Fibroblast of lung (primary cell): ENCODE measurements around the gene TRPV4.

Experiments used
- EZH2 ChIP-seq: IDR thresholded peaks from 2 replicates; pipeline ENCODE4 v1.5.1; 2012; ENCODE audit warnings: low read length, control low read depth, mild to moderate bottlenecking; ENCODE audit errors: missing control alignments
- TF ChIP-seq, protein P1 (sequence below), 2 donors: IDR thresholded peaks in 1 of 2; conservative IDR thresholded peaks in 1 of 2; 1 replicate in 1 of 2; 2 replicates in 1 of 2; pipeline ENCODE4 v1.5.1; 2011 to 2012; ENCODE audit warnings: low read length in 2 of 2, control low read depth in 1 of 2, inconsistent platforms in 1 of 2, low read depth in 1 of 2, mild to moderate bottlenecking in 1 of 2

DNA sequence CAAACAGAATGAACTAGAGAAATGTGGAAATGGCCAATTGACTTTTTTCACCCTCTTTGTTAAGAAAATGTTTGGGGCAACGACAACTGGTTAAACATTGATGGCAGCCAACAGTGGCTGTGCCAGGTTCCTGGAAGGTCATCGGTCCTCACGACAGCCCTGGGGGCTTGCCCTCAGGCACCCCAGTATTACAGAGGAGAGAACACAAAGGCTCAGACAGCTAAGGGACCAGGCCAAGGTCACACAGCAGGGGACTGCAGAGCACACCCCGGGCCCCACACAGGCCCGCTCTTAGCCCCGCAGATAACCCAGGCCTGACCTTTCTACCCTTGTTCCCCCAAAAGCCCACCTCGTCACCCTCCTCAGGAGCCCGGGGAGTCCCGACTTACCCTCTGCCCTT is 1.3 kb downstream of the TRPV4 start:
- TF ChIP-seq, protein P1, sequence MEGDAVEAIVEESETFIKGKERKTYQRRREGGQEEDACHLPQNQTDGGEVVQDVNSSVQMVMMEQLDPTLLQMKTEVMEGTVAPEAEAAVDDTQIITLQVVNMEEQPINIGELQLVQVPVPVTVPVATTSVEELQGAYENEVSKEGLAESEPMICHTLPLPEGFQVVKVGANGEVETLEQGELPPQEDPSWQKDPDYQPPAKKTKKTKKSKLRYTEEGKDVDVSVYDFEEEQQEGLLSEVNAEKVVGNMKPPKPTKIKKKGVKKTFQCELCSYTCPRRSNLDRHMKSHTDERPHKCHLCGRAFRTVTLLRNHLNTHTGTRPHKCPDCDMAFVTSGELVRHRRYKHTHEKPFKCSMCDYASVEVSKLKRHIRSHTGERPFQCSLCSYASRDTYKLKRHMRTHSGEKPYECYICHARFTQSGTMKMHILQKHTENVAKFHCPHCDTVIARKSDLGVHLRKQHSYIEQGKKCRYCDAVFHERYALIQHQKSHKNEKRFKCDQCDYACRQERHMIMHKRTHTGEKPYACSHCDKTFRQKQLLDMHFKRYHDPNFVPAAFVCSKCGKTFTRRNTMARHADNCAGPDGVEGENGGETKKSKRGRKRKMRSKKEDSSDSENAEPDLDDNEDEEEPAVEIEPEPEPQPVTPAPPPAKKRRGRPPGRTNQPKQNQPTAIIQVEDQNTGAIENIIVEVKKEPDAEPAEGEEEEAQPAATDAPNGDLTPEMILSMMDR (conservative IDR thresholded peaks at IDR 0.05 in 1 of 2, IDR thresholded peaks at IDR 0.05 in 1 of 2; ENCODE audit: low read depth in 1 of 2, low read length in 2 of 2): no peak
- TF ChIP-seq EZH2: no peak
